ENCODE data around the gene SEMA6B.
A peak's percentile ranks its signal among the peaks of the same experiment; 100 is the strongest.

SEMA6B gene

GRCh38 chr19:4585556-4585955, 26.1 kb upstream of the SEMA6B start:
- DNase-seq, result no peak
- no peak overlapping the region for H2BK15ac ChIP-seq (ENCODE audit: low read depth, poor library complexity, severe bottlenecking)
- no peaks in the 10 kb centered on the region for H3K36me3 ChIP-seq (ENCODE audit: control insufficient read depth in 1 of 2, insufficient read depth in 2 of 2, low read depth in 1 of 2, low read length in 2 of 2)
- no peak overlapping the region for H3K27ac ChIP-seq (ENCODE audit: low read length, poor library complexity, severe bottlenecking)
- H4K8ac ChIP-seq (ENCODE audit: low read length), result no peak overlapping the region
- H2BK120ac ChIP-seq (ENCODE audit: low read depth, low read length), result no peak overlapping the region
- WGBS, result 100% methylated on average over 1 of the region's 1 CpG
- H3K9ac ChIP-seq (ENCODE audit: low read length), result no peak overlapping the region
- H3K18ac ChIP-seq (ENCODE audit: low read depth in 1 of 2, low read length in 2 of 2), result no peak overlapping the region
- peaks cover 33 to 53% of the 10 kb centered on the region in 2 experiments for H3K27me3 ChIP-seq (ENCODE audit: control insufficient read depth in 1 of 2, insufficient read depth in 1 of 2, low read length in 2 of 2)
- no peak overlapping the region for H2BK12ac ChIP-seq (ENCODE audit: low read length in 2 of 2)
- H3K9me3 ChIP-seq (ENCODE audit: control insufficient read depth, low read length), result no peaks in the 10 kb centered on the region
- H3K23ac ChIP-seq (ENCODE audit: low read length in 2 of 2), result no peak overlapping the region
- no peak overlapping the region for H3K4ac ChIP-seq (ENCODE audit: low read depth in 1 of 2, low read length in 2 of 2)
- no peak overlapping the region for H2AFZ ChIP-seq (ENCODE audit: low read depth, low read length)
- H2BK5ac ChIP-seq (ENCODE audit: low read depth, low read length, poor library complexity, severe bottlenecking), result no peak overlapping the region
- H3K4me3 ChIP-seq (ENCODE audit: insufficient read depth in 1 of 2, low read depth in 1 of 2, low read length in 2 of 2), result no peak overlapping the region
- H4K91ac ChIP-seq (ENCODE audit: low read length), result no peak overlapping the region
- H3K79me1 ChIP-seq (replicated peaks; ENCODE audit: low read length, poor library complexity, severe bottlenecking), result no peaks in the 10 kb centered on the region
- peaks cover 21% of the 10 kb centered on the region for H3K4me1 ChIP-seq (ENCODE audit: control insufficient read depth, insufficient read depth, low read depth, low read length)
- no peak overlapping the region for H3K4me2 ChIP-seq (ENCODE audit: low read length, poor library complexity, severe bottlenecking)
- H2AK5ac ChIP-seq (ENCODE audit: low read length, severe bottlenecking), result no peak overlapping the region
- H3K14ac ChIP-seq (ENCODE audit: low read length in 2 of 2), result no peak overlapping the region

GRCh38 chr19:4584670-4585460, 25.4 kb upstream of the SEMA6B start:
- H3K79me1 ChIP-seq (replicated peaks; ENCODE audit: low read length, poor library complexity, severe bottlenecking), result no peaks in the 10 kb centered on the region
- no peaks in the 10 kb centered on the region for H3K9me3 ChIP-seq (ENCODE audit: control insufficient read depth, low read length)
- H2BK120ac ChIP-seq (ENCODE audit: low read depth, low read length), result no peak overlapping the region
- H3K23ac ChIP-seq (ENCODE audit: low read length in 2 of 2), result no peak overlapping the region
- no peak overlapping the region for H3K9ac ChIP-seq (ENCODE audit: low read length)
- H2BK5ac ChIP-seq (ENCODE audit: low read depth, low read length, poor library complexity, severe bottlenecking), result no peak overlapping the region
- H4K91ac ChIP-seq (ENCODE audit: low read length), result peak overlapping the region; percentile 87
- peak overlapping the region; percentile 90 for H2BK15ac ChIP-seq (ENCODE audit: low read depth, poor library complexity, severe bottlenecking)
- H3K27ac ChIP-seq (ENCODE audit: low read length, poor library complexity, severe bottlenecking), result no peak overlapping the region
- H3K4me3 ChIP-seq (ENCODE audit: insufficient read depth in 1 of 2, low read depth in 1 of 2, low read length in 2 of 2), result peak overlapping the region; percentile 51 to 56
- H2AFZ ChIP-seq (ENCODE audit: low read depth, low read length), result no peak overlapping the region
- 5% methylated on average over 34 of the region's 45 CpGs for WGBS
- peak overlapping the region; percentile 94 for H3K4me2 ChIP-seq (ENCODE audit: low read length, poor library complexity, severe bottlenecking)
- H3K4me1 ChIP-seq (ENCODE audit: control insufficient read depth, insufficient read depth, low read depth, low read length), result peaks cover 26% of the 10 kb centered on the region
- peak; percentile 40 for DNase-seq
- peak overlapping the region; percentile 92 for H3K18ac ChIP-seq (ENCODE audit: low read depth in 1 of 2, low read length in 2 of 2)
- H4K8ac ChIP-seq (ENCODE audit: low read length), result no peak overlapping the region
- H3K36me3 ChIP-seq (ENCODE audit: control insufficient read depth in 1 of 2, insufficient read depth in 2 of 2, low read depth in 1 of 2, low read length in 2 of 2), result no peaks in the 10 kb centered on the region
- peaks cover 39 to 55% of the 10 kb centered on the region in 2 experiments for H3K27me3 ChIP-seq (ENCODE audit: control insufficient read depth in 1 of 2, insufficient read depth in 1 of 2, low read length in 2 of 2)
- H3K14ac ChIP-seq (ENCODE audit: low read length in 2 of 2), result peak overlapping the region in 1 of 2 experiments; percentile 85
- H2BK12ac ChIP-seq (ENCODE audit: low read length in 2 of 2), result peak overlapping the region in 1 of 2 experiments; percentile 43
- H3K4ac ChIP-seq (ENCODE audit: low read depth in 1 of 2, low read length in 2 of 2), result peak overlapping the region in 1 of 2 experiments; percentile 59
- H2AK5ac ChIP-seq (ENCODE audit: low read length, severe bottlenecking), result no peak overlapping the region

- H2BK5ac ChIP-seq (ENCODE audit: low read depth, low read length, poor library complexity, severe bottlenecking), result no peak overlapping the region
- DNase-seq, result peak; percentile 47
- no peak overlapping the region for H3K27ac ChIP-seq (ENCODE audit: low read length, poor library complexity, severe bottlenecking)
- H2AK5ac ChIP-seq (ENCODE audit: low read length, severe bottlenecking), result no peak overlapping the region
- H3K27me3 ChIP-seq (ENCODE audit: control insufficient read depth in 1 of 2, insufficient read depth in 1 of 2, low read length in 2 of 2), result peaks cover 46 to 61% of the 10 kb centered on the region in 2 experiments
- H2BK120ac ChIP-seq (ENCODE audit: low read depth, low read length), result no peak overlapping the region
- peak overlapping the region in 1 of 2 experiments; percentile 51 for H3K23ac ChIP-seq (ENCODE audit: low read length in 2 of 2)
- H3K14ac ChIP-seq (ENCODE audit: low read length in 2 of 2), result peak overlapping the region in 1 of 2 experiments; percentile 85
- peak overlapping the region; percentile 90 for H2BK15ac ChIP-seq (ENCODE audit: low read depth, poor library complexity, severe bottlenecking)
- peaks cover 26% of the 10 kb centered on the region for H3K4me1 ChIP-seq (ENCODE audit: control insufficient read depth, insufficient read depth, low read depth, low read length)
- H3K36me3 ChIP-seq (ENCODE audit: control insufficient read depth in 1 of 2, insufficient read depth in 2 of 2, low read depth in 1 of 2, low read length in 2 of 2), result no peaks in the 10 kb centered on the region
- H3K9me3 ChIP-seq (ENCODE audit: control insufficient read depth, low read length), result no peaks in the 10 kb centered on the region
- H2BK12ac ChIP-seq (ENCODE audit: low read length in 2 of 2), result peak overlapping the region in 1 of 2 experiments; percentile 90
- H3K9ac ChIP-seq (ENCODE audit: low read length), result no peak overlapping the region
- peak overlapping the region; percentile 97 for H4K8ac ChIP-seq (ENCODE audit: low read length)
- H3K4ac ChIP-seq (ENCODE audit: low read depth in 1 of 2, low read length in 2 of 2), result peak overlapping the region; percentile 27 to 59
- peak overlapping the region; percentile 87 for H4K91ac ChIP-seq (ENCODE audit: low read length)
- peak overlapping the region; percentile 94 for H3K4me2 ChIP-seq (ENCODE audit: low read length, poor library complexity, severe bottlenecking)
- WGBS, result 3% methylated on average over 43 of the region's 49 CpGs
- H2AFZ ChIP-seq (ENCODE audit: low read depth, low read length), result peak overlapping the region; percentile 58
- peak overlapping the region; percentile 51 to 56 for H3K4me3 ChIP-seq (ENCODE audit: insufficient read depth in 1 of 2, low read depth in 1 of 2, low read length in 2 of 2)
- peak overlapping the region; percentile 92 for H3K18ac ChIP-seq (ENCODE audit: low read depth in 1 of 2, low read length in 2 of 2)
- no peaks in the 10 kb centered on the region for H3K79me1 ChIP-seq (replicated peaks; ENCODE audit: low read length, poor library complexity, severe bottlenecking)
These were observed 24.6 kb upstream of the SEMA6B start for GRCh38 chr19:4583961-4584669.
